Mucosa of descending colon (tissue), 3 donors: Measurements from ENCODE around the gene PRDM9. TPM values are rescaled to one million over a fixed set of nuclear protein-coding genes. Genes with fewer than 3 reads are reported as not detected.
"Not testable (repeated sequence)": the region's sequence is repeated elsewhere in the genome, so short reads cannot be mapped to it uniquely, and the experiment has no call there.

Experiments
- ATAC-seq: fragments of 200-7000 bp; cut with Tn5 transposase; one replicate; pipeline ENCODE4 v1.9.1; 2020; ENCODE audit warnings: mild to moderate bottlenecking, moderate library complexity
- DNase-seq, 3 donors: peaks; one replicate each; pipeline ENCODE4 v3.0.0-alpha.2; 2020
- H3K36me3 ChIP-seq: fragments of 200-600 bp; one replicate; pipeline ENCODE4 v1.8.0; 2021; ENCODE audit warnings: low read depth, mild to moderate bottlenecking
- H3K4me1 ChIP-seq: fragments of 200-600 bp; one replicate; pipeline ENCODE4 v1.8.0; 2021; ENCODE audit warnings: low read depth, mild to moderate bottlenecking
- H3K4me3 ChIP-seq: fragments of 200-600 bp; one replicate; pipeline ENCODE4 v1.8.0; 2021; ENCODE audit warnings: mild to moderate bottlenecking
- H3K9me3 ChIP-seq: fragments of 200-600 bp; one replicate; pipeline ENCODE4 v1.8.0; 2021; ENCODE audit warnings: mild to moderate bottlenecking
- CTCF ChIP-seq: fragments of 200-600 bp; IDR thresholded peaks from one replicate; pipeline ENCODE4 v1.8.0; 2022; ENCODE audit warnings: antibody characterized with exemption, mild to moderate bottlenecking
- intact Hi-C, 2 donors: fragments of 100-400 bp; cut with DNase I in 1 of 2; cut with micrococcal nuclease in 1 of 2; formaldehyde crosslinking; loops; one replicate each; pipeline versions ENCODE4 v1.11.0 to v1.11.1; 2022; cut with DNase I, micrococcal nuclease
- total RNA-seq, 3 donors: library from RNA; stranded (reverse); fragmentation: NEBNext Ultra II Directional in 2 of 3; extraction: Animal tissue kit (Norgen Biotek cat#: 25700) in 2 of 3; gene quantifications; one replicate each; pipeline versions ENCODE4 v1.2.1 to v1.2.4, GENCODE V29; 2021 to 2023
- donor health status: DM: no; HTN: no; CAD: no; lungs with moderate emphysema.
- donor health status: DM: no; HTN: no; CAD: no.
- donor health status: DM: no; HTN: yes; CAD: no.

PRDM9 gene
- total RNA-seq, 3 donors from 2014 or later = not detected

DNA sequence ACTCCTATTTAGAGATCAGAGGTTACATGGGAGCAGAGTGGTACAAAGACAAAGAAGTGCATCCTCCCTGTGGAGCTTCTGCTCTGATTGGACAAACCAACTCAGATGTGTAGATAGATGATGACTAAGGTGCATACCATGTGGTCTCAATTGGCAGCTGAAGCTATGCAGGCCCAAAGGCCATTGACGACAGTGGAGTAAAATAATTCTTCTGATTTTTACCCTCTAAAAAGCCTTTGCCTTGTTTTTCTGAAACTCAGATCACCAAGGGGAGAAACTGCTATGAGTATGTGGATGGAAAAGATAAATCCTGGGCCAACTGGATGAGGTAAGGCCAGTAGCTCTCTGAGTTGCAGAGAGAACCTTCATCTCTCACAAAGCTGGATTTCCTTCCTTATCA is 15.6 kb downstream of the PRDM9 start:
- ATAC-seq (no peak), DNase-seq (no peak)
- no peak for TF ChIP-seq CTCF
- Histone ChIP-seq H3K36me3 (no peaks in the 10 kb centered on the region), H3K4me3 (no peak overlapping the region), H3K9me3 (peaks cover 2% of the 10 kb centered on the region), H3K4me1 (no peaks in the 10 kb centered on the region)
- intact Hi-C loops = no loop called here

DNA sequence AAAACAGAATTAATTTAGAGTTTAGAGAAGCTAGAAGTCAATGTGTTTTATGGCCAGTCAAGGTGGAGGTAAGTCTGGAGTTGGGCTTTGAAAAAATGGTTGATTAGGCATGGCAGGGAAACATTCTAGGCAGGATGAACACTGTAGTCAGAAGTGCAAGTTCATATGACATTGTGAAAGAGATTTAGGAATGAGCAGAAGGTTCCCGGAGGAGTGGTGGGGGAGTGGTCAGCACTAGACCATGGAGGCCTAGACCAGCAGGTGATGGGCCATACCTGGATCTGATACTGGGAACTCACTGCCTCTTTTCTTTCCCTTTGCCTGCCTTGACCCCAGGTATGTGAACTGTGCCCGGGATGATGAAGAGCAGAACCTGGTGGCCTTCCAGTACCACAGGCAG is 16.6 kb downstream of the PRDM9 start:
- Histone ChIP-seq H3K36me3 (no peaks in the 10 kb centered on the region), H3K4me3 (no peak overlapping the region), H3K9me3 (peaks cover 2% of the 10 kb centered on the region), H3K4me1 (no peaks in the 10 kb centered on the region)
- no peak for TF ChIP-seq CTCF
- no peak for DNase-seq
- intact Hi-C loops = no loop called here
- no peak for ATAC-seq

DNA sequence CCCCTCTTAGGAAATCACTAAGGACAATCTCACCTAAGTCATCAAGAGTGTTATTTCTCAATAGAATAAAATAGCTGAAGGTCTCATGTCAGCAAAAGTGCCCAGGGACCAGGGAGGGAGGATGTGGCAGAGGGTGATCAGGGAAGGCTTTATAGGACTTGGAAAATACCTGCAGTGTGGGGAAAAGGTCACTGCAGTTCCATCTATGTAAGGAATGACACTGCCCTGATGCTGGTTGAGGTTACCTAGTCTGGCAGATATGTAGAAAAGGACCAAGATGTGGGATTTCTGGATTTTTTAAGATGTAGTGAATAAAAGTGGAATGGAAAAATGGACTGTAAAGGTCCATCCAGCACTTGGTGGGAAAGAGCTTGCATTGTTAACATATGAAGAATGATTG is 18.3 kb downstream of the PRDM9 start:
- Histone ChIP-seq H3K4me3 (no peak overlapping the region), H3K4me1 (no peaks in the 10 kb centered on the region), H3K9me3 (peaks cover 2% of the 10 kb centered on the region), H3K36me3 (no peaks in the 10 kb centered on the region)
- DNase-seq (no peak), ATAC-seq (no peak)
- no peak for TF ChIP-seq CTCF
- intact Hi-C loops = no loop called here

DNA sequence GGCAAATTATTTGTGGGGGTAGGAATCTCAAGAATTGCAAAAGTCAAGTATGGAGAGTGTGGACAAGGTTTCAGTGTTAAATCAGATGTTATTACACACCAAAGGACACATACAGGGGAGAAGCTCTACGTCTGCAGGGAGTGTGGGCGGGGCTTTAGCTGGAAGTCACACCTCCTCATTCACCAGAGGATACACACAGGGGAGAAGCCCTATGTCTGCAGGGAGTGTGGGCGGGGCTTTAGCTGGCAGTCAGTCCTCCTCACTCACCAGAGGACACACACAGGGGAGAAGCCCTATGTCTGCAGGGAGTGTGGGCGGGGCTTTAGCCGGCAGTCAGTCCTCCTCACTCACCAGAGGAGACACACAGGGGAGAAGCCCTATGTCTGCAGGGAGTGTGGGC is 19.2 kb downstream of the PRDM9 start:
- ATAC-seq, H3K4me1 ChIP-seq, H3K36me3 ChIP-seq, H3K4me3 ChIP-seq, DNase-seq, H3K9me3 ChIP-seq, intact Hi-C loops: not testable (repeated sequence)

GRCh38 chr5:23527216-23527920 is 20.0 kb downstream of the PRDM9 start:
- ATAC-seq, H3K4me1 ChIP-seq, intact Hi-C loops, H3K4me3 ChIP-seq, H3K36me3 ChIP-seq, DNase-seq, H3K9me3 ChIP-seq: not testable (repeated sequence)

- Histone ChIP-seq H3K36me3 (no peaks in the 10 kb centered on the region), H3K9me3 (peaks cover 2% of the 10 kb centered on the region), H3K4me1 (no peaks in the 10 kb centered on the region), H3K4me3 (no peak overlapping the region)
- DNase-seq (no peak), ATAC-seq (no peak)
- no peak for TF ChIP-seq CTCF
- intact Hi-C loops = no loop called here
Observed at GRCh38 chr5:23528677-23529076, 21.3 kb downstream of the PRDM9 start.

- ATAC-seq (no peak), DNase-seq (no peak)
- peaks cover 2% of the 10 kb centered on the region for H3K9me3 ChIP-seq
- intact Hi-C loops = no loop called here
- TF ChIP-seq CTCF = no peak
- no peaks in the 10 kb centered on the region for H3K4me1 ChIP-seq
- no peaks in the 10 kb centered on the region for H3K36me3 ChIP-seq
- no peak overlapping the region for H3K4me3 ChIP-seq
Observed at GRCh38 chr5:23530571-23530970, 23.2 kb downstream of the PRDM9 start.
